ENCODE data around the gene PPP3CA. TPM values are rescaled to one million over a fixed set of nuclear protein-coding genes. Genes with fewer than 3 reads are reported as not detected.

PPP3CA gene
- total and polyA plus RNA-seq, 2 of the 13 experiments (the other 11 are each of a cell fraction or from before 2014, with no cell fraction given) = 4.8 to 13.2 TPM

MicroRNAs encoded within 50 kb of the gene (microRNA counts, 767-probe panel; counts per million panel counts)
- not detected for microRNA hsa-miR-1255a

Small RNAs within 50 kb of the gene (microRNA-seq; reads per million reads assigned to microRNA genes)
- not detected for gene MIR1255A
- gene MIR8066 = not detected

Small RNAs within 50 kb of the gene (small RNA-seq; reads per million reads assigned to genes)
- gene MIR1255A (ENCODE audit: insufficient read depth in 2 of 3, insufficient read length in 3 of 3, low read depth in 2 of 3, low replicate concordance in 1 of 3) (0 reads per million in 3 experiments), gene MIR8066 (ENCODE audit: insufficient read depth in 2 of 3, insufficient read length in 3 of 3, low read depth in 2 of 3, low replicate concordance in 1 of 3) (0 reads per million in 3 experiments)
